ENCODE measurements around the gene LTBP3. TPM values are rescaled to one million over a fixed set of nuclear protein-coding genes. Genes with fewer than 3 reads are reported as not detected.

The LTBP3 gene
- total and polyA plus RNA-seq, 2 of the 13 experiments (the other 11 are each of a cell fraction or from before 2014, with no cell fraction given), result 12.2 to 68.1 TPM

GRCh38 chr11:65497141-65498041 lies 60.8 kb downstream of the LTBP3 start (continued):
- no peak for TF ChIP-seq THYN1 (CRISPR knock-in tag; IDR thresholded peaks at IDR 0.05; ENCODE audit: borderline replicate concordance, low read depth)
- TF ChIP-seq MIXL1 (CRISPR knock-in tag; IDR thresholded peaks at IDR 0.05), result no peak
- TF ChIP-seq HOXD1 (CRISPR knock-in tag; IDR thresholded peaks at IDR 0.05), result peak; percentile 79; the same call in 1 of the 2 replicates
- peak; percentile 57; the same call in 1 of the 2 replicates for TF ChIP-seq ZNF333 (CRISPR knock-in tag; IDR thresholded peaks at IDR 0.05; ENCODE audit: borderline replicate concordance)
- no peak for TF ChIP-seq NFE2L1 (CRISPR knock-in tag; IDR thresholded peaks at IDR 0.05; ENCODE audit: borderline replicate concordance)
- TF ChIP-seq ZNF335 (CRISPR knock-in tag; IDR thresholded peaks at IDR 0.05), result no peak
- no peak for TF ChIP-seq ZNF292 (CRISPR knock-in tag; IDR thresholded peaks at IDR 0.05; ENCODE audit: borderline replicate concordance, low read depth)
- TF ChIP-seq KLF9 (CRISPR knock-in tag; IDR thresholded peaks at IDR 0.05; ENCODE audit: low read depth), result no peak
- TF ChIP-seq TMF1 (CRISPR knock-in tag; IDR thresholded peaks at IDR 0.05; ENCODE audit: low read depth), result no peak; the same call in 1 of the 2 replicates
- TF ChIP-seq IKZF4 (CRISPR knock-in tag; IDR thresholded peaks at IDR 0.05; ENCODE audit: borderline replicate concordance, low read depth, not compliant biosample characterization), result no peak
- peak; percentile 56; the same call in 1 of the 2 replicates for TF ChIP-seq NR2F2 (IDR thresholded peaks at IDR 0.05; ENCODE audit: borderline replicate concordance, low read depth)
- TF ChIP-seq PCBP1 (IDR thresholded peaks at IDR 0.05; ENCODE audit: borderline replicate concordance, low read depth, low read length), result no peak; the same call in 1 of the 2 replicates
- no peak for TF ChIP-seq ZNF550 (CRISPR knock-in tag; IDR thresholded peaks at IDR 0.05; ENCODE audit: borderline replicate concordance)
- peak; percentile 36 for TF ChIP-seq CTCF (CRISPR knock-in tag; IDR thresholded peaks at IDR 0.05)
- peak; percentile 95 for TF ChIP-seq YY1 (IDR thresholded peaks at IDR 0.05; ENCODE audit: insufficient read depth, insufficient replicate concordance, low read depth, low read length)
- TF ChIP-seq JUN (CRISPR knock-in tag; IDR thresholded peaks at IDR 0.05), result no peak; the same call in 1 of the 2 replicates
- no peak for TF ChIP-seq CHCHD3 (CRISPR knock-in tag; IDR thresholded peaks at IDR 0.05)
- TF ChIP-seq SMYD3 (CRISPR knock-in tag; IDR thresholded peaks at IDR 0.05), result peak; percentile 19; the same call in 1 of the 2 replicates
- no peak for TF ChIP-seq ZNF432 (CRISPR knock-in tag; IDR thresholded peaks at IDR 0.05; ENCODE audit: borderline replicate concordance)
- TF ChIP-seq ZNF772 (CRISPR knock-in tag; IDR thresholded peaks at IDR 0.05), result peak; percentile 36; the same call in 1 of the 2 replicates
- TF ChIP-seq ZNF17 (CRISPR knock-in tag; IDR thresholded peaks at IDR 0.05), result no peak
- TF ChIP-seq HNF4G (IDR thresholded peaks at IDR 0.05; ENCODE audit: borderline replicate concordance, low read depth, low read length), result peak; percentile 57; the same call in 1 of the 2 replicates
- no peak for TF ChIP-seq HNF4G (CRISPR knock-in tag; IDR thresholded peaks at IDR 0.05; ENCODE audit: borderline replicate concordance, low read depth)
- TF ChIP-seq ZNF33A (CRISPR knock-in tag; IDR thresholded peaks at IDR 0.05; ENCODE audit: borderline replicate concordance), result 0 out of 2 replicates have a peak, but pooled peaks have one; percentile 20
- TF ChIP-seq ZSCAN20 (CRISPR knock-in tag; IDR thresholded peaks at IDR 0.05; ENCODE audit: borderline replicate concordance), result no peak
- TF ChIP-seq LBX2 (CRISPR knock-in tag; IDR thresholded peaks at IDR 0.05; ENCODE audit: borderline replicate concordance), result no peak
- TF ChIP-seq ZNF496 (CRISPR knock-in tag; IDR thresholded peaks at IDR 0.05; ENCODE audit: insufficient replicate concordance), result no peak
- TF ChIP-seq HIVEP1 (CRISPR knock-in tag; IDR thresholded peaks at IDR 0.05), result peak; percentile 86
- no peak for TF ChIP-seq ZNF3 (CRISPR knock-in tag; IDR thresholded peaks at IDR 0.05)
